ENCODE measurements around the gene CREB5.
"Not testable (repeated sequence)": the region's sequence is repeated elsewhere in the genome, so short reads cannot be mapped to it uniquely, and the experiment has no call there.

CREB5 gene

DNA sequence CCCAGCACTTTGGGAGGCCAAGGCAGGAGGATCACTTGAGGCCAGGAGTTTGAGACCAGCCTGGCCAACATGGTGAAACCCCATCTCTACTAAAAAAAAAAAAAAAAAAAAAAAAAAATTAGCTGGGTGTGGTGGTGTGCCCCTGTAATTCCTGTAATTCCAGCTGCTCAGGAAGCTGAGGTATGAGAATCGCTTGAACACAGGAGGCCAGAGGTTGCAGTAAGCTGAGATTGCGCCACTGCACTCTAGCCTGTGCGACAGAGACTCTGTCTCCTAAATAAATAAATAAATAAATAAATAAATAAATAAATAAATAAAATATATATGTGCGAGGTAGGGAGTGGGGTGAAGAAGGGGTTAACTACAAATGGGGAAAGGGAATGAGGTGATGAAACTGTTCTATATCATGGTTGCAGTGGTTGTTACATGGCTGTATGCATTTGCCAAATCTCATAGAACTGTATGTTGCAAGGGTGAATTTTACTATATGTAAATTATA lies 199.1 kb downstream of the CREB5 start:
- not testable (repeated sequence) for DNase-seq (ENCODE audit: low spot score)

GRCh38 chr7:28613262-28613661 lies 200.9 kb downstream of the CREB5 start:
- DNase-seq (ENCODE audit: low spot score), result no peak

DNA sequence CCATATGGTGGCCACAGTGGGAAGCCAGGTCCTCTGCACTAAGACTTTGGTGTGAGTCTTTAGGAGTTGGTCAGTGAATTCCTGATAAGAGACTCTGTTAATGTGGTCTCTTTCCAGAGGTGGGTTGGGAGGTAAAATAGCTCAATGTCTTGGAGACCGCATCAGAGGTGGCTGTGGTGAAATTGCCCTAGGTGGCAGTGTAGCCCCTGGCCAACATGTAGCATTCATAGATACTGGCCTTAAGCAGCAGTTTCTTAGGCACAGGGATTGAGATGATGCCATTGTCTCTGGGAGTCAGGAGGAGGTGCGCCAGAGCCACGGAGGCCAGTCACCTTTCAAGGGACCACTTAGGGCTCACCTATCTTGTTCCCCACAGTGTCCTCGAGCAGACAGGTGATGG lies 202.8 kb downstream of the CREB5 start:
- DNase-seq (ENCODE audit: low spot score), result peak; percentile 13

- DNase-seq (ENCODE audit: low spot score), result no peak
Measured at GRCh38 chr7:28617308-28617880, 205.1 kb downstream of the CREB5 start.

- DNase-seq (ENCODE audit: low spot score), result no peak
Measured at GRCh38 chr7:28618383-28618782, 206.1 kb downstream of the CREB5 start.

GRCh38 chr7:28619256-28619655 lies 206.9 kb downstream of the CREB5 start:
- no peak for DNase-seq (ENCODE audit: low spot score)

GRCh38 chr7:28621369-28621841 lies 209.1 kb downstream of the CREB5 start:
- no peak for DNase-seq (ENCODE audit: low spot score)

DNA sequence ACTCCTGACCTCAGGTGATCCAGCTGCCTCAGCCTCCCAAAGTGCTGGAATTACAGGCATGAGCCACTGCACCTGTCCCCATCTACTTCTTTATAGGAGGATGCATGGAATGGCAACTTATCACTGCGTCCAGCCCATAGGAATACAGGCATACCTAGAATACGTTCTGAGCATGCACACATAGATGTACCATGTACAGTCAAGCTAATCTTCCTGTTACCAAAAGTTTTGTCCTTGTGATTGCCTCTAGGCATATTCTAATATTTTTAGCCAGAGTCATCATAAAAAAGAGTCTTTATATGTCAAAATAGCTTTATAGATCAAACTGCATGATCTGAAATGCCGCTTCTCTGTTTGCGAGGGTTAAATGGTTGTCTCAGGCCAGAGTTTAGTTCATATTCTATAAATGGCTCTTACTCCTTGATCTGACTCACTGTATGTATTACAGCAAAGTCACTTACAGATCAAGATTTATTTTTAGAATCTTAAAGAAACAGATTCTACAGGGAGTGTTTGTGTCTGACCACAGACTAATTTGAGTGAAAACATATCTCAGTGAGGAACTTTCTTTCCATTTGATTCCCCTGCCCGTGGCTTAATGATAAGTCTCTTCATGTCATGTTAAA lies 210.9 kb downstream of the CREB5 start:
- no peak for DNase-seq (ENCODE audit: low spot score)

DNA sequence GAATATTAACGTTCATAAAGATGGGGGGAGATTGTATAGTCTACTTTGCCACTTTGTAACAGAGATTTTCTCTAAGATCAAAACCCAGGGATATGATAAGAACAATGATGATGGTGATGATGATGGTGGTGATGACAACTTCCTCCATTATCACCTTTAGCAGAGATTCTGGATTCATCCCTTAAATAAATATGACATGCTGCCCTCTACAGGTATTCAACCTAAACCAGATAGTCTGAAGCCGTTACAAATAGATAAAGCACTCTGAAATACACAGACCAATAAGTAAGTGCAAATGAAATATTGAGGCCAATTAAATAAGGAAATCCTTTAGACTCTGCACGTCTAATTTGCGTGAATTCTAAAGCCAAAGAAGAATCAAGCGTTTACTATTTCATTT lies 211.5 kb downstream of the CREB5 start:
- DNase-seq (ENCODE audit: low spot score), result no peak

- DNase-seq (ENCODE audit: low spot score), result no peak
Measured at GRCh38 chr7:28625432-28625831, 213.1 kb downstream of the CREB5 start.

GRCh38 chr7:28626221-28626620 lies 213.9 kb downstream of the CREB5 start:
- no peak for DNase-seq (ENCODE audit: low spot score)

- DNase-seq (ENCODE audit: low spot score), result peak; percentile 24
Measured at GRCh38 chr7:28626624-28627262, 214.4 kb downstream of the CREB5 start.

DNA sequence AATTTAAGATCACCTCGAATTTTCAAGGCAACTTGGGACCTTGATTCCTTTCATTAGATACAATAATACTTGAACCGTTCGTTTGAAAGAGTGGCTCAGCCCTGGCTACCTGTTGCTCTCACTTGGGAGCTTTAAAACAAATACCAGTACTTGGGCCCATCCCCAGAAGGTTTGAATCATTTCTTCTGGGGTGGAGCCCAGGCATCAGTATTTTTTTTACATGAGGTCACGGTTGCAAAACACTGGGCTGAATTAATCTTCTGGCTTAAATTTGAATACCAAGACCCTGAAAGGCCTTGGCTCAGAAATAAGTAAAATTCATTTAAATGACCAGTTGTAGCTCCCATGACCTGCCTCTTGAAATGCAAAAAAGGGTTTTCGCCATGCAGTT lies 214.9 kb downstream of the CREB5 start:
- DNase-seq (ENCODE audit: low spot score), result no peak

DNA sequence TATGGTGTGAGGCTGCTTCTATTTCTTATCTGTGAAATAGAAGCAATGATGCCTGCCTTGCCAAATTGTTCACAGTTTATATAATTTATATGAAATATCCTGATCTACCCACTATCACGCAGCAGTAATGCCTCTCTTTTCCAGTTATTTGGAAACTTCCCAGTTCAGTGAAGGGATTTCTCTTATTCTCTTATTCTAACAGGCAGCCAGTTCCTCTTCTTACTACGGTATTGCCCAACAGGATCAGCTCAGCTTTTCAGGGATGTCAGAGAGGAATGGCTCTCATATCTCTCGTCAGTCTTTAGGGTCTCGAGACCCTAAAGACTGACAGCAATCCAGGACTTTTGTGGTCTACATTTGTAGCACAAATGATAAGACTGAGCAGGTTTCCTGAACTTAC lies 215.6 kb downstream of the CREB5 start:
- DNase-seq (ENCODE audit: low spot score), result no peak

DNA sequence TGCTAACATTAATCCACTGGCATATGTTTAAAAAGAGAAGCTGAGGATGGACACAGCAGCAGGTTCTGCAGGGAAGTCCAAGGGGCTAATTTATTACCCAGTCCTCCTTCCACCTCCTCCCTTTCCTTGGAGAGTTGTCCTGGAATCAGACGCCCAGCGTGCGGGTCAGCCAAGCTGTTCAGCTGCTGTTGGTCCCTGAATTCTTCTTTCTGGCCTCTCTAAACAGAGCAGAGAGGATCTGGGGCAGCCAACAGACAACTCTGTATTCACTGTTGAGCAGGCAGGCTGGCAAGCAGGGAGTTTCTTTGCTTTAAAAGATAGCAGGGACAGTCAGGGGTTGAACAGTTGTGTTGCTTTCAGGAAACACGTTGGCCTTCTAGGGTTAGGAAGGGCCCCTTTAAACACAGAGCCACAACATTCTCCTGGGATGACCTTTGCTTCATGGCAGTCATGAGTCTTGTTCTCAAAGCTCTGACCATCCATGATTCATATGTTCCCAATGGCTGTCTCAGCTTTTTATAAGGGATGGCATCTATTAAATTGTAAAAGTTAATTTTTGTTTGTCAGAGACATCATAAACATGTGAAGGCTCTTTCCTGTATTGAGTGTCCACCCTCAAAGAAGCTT lies 217.0 kb downstream of the CREB5 start:
- DNase-seq (ENCODE audit: low spot score), result no peak

DNA sequence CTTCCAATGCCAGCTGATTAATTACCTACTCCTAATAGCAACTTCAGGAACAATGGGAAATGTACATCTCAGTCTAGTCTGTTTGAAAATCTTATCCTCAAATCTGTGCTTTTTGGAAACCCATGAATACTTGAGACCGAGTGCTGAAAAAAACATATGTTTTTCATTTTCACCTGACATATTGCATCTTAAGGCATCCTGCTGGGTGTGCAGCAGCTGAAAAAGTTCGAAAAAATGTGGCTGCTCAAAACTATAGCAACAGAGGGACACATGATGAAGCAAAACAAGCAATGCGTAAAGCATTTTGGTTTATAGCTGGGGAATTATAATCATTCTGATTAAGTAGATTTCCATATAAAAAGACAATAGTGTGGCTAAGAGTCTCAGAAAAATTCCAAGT lies 218.0 kb downstream of the CREB5 start:
- DNase-seq (ENCODE audit: low spot score), result no peak

DNA sequence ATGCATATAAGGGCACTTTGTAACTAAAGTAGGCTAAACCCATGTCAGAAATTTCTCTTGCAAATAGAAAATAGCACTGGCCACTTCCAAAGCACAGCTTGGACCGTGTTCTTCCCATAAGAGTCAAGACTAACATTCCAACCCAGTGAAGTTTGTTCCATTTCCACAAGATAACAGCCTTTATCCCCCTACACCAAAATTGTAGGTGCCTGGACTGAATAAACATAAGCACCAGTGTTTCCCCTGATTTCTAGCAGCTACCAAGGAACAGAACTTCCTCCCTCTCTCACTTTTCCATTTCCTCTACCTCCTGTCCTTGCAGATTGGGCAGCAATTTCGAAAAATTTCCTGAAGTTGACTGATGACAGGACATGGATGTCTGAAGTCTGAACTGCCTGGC lies 219.7 kb downstream of the CREB5 start:
- DNase-seq (ENCODE audit: low spot score), result no peak

DNA sequence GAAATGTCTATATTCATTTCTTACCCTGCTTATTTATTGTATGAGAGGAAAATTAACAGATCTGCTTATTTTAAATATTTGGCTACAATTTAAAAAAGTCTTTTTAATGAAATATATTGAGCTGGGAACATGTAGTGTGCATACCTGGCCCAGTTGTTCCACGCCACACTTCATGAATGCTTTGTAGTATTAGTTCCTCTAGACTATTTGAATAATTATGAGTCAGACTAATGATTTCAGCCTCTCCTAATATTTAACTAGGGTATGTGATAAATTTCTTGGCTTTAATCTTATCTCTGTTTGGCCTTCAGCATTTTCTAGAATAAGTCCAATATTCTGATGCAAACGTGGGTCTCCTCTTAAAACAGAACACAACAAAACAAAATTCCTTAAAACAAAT lies 226.6 kb downstream of the CREB5 start:
- no peak for DNase-seq (ENCODE audit: low spot score)

- no peak for DNase-seq (ENCODE audit: low spot score)
Measured at GRCh38 chr7:28640001-28640400, 227.7 kb downstream of the CREB5 start.

GRCh38 chr7:28641752-28642545 lies 229.6 kb downstream of the CREB5 start:
- no peak for DNase-seq (ENCODE audit: low spot score)

DNA sequence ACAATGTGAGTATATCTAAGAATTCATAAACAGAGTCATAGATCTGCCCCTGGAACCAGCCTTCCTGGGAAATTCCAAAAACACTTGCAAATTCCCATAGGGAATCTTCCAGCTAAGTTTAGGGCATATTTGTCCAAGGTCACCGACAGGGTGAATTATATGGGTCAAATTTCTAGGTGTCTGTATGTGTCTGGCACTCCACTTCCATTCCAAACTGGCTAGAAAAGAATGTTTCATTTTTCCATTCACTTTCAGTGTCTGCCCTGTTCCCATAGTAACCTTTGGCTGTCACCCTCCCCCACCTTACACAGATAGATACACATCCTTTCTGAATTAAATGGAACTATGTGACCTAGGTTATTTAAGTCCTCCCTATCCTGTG lies 230.9 kb downstream of the CREB5 start:
- DNase-seq (ENCODE audit: low spot score), result no peak

All from HuH-7 (cell line).